ENCODE results near the gene PKN3. TPM values are rescaled to one million over a fixed set of nuclear protein-coding genes. Genes with fewer than 3 reads are reported as not detected.

Gene PKN3
- polyA plus RNA-seq, 4 donors: 4.1 to 12.3 (median 4.5) TPM

Other genes starting within 250 kb of the PKN3 start
- 10 to 100 TPM in 2 of 4 donors, 1 to 10 TPM in 2; 4.0 to 21.8 (median 11.9) TPM for gene ODF2, start 246.5 kb upstream of the PKN3 start, polyA plus RNA-seq
- gene GLE1, start 197.8 kb upstream of the PKN3 start, polyA plus RNA-seq: 10 to 100 TPM; 17.8 to 31.3 (median 21.1) TPM
- gene SPTAN1, start 149.9 kb upstream of the PKN3 start, polyA plus RNA-seq: 100 to 1,000 TPM in 3 of 4 donors, 10 to 100 TPM in 1; 98.1 to 243 (median 152) TPM
- 100 to 1,000 TPM in 2 of 4 donors, 10 to 100 TPM in 2; 37.6 to 122 (median 92.3) TPM for gene DYNC2I2, start 45.7 kb upstream of the PKN3 start, polyA plus RNA-seq
- gene SET, start 13.3 kb upstream of the PKN3 start, polyA plus RNA-seq: 100 to 1,000 TPM in 2 of 4 donors, 10 to 100 TPM in 2; 55.2 to 322 (median 135) TPM
- gene ZDHHC12, start 21.6 kb downstream of the PKN3 start, polyA plus RNA-seq: 10 to 100 TPM; 44.6 to 99.3 (median 68.6) TPM
- gene ZER1, start 69.4 kb downstream of the PKN3 start, polyA plus RNA-seq: 10 to 100 TPM; 24.6 to 77.2 (median 47.1) TPM
- 10 to 100 TPM; 16.2 to 38.4 (median 24.0) TPM for gene TBC1D13, start 84.8 kb downstream of the PKN3 start, polyA plus RNA-seq
- gene ENDOG, start 116.0 kb downstream of the PKN3 start, polyA plus RNA-seq: 10 to 100 TPM; 12.8 to 79.6 (median 57.1) TPM
- 10 to 100 TPM; 21.0 to 36.7 (median 24.0) TPM for gene SPOUT1, start 127.3 kb downstream of the PKN3 start, polyA plus RNA-seq
- gene KYAT1, start 179.4 kb downstream of the PKN3 start, polyA plus RNA-seq: 1 to 10 TPM; 4.1 to 7.5 (median 5.2) TPM
- 10 to 100 TPM in 2 of 4 donors, 1 to 10 TPM in 2; 4.1 to 28.4 (median 11.2) TPM for gene LRRC8A, start 179.6 kb downstream of the PKN3 start, polyA plus RNA-seq
- gene PHYHD1, start 218.5 kb downstream of the PKN3 start, polyA plus RNA-seq: 10 to 100 TPM in 1 of 4 donors, 1 to 10 TPM in 3; 1.1 to 25.8 (median 4.9) TPM
- 10 to 100 TPM in 2 of 4 donors, 1 to 10 TPM in 2; 2.9 to 15.2 (median 9.2) TPM for gene DOLK, start 245.1 kb downstream of the PKN3 start, polyA plus RNA-seq
- 10 to 100 TPM in 2 of 4 donors, 1 to 10 TPM in 2; 4.9 to 28.9 (median 9.9) TPM for gene NUP188, start 245.2 kb downstream of the PKN3 start, polyA plus RNA-seq

All from small intestine (tissue), 4 donors.